Measurements from ENCODE around the gene HES5. TPM values are rescaled to one million over a fixed set of nuclear protein-coding genes. Genes with fewer than 3 reads are reported as not detected.

The HES5 gene
- total and polyA plus RNA-seq, 10 of the 15 experiments (the other 5 are each of a cell fraction or from before 2014, with no cell fraction given) = 0.12 to 0.15 TPM; not detected in 8

DNA sequence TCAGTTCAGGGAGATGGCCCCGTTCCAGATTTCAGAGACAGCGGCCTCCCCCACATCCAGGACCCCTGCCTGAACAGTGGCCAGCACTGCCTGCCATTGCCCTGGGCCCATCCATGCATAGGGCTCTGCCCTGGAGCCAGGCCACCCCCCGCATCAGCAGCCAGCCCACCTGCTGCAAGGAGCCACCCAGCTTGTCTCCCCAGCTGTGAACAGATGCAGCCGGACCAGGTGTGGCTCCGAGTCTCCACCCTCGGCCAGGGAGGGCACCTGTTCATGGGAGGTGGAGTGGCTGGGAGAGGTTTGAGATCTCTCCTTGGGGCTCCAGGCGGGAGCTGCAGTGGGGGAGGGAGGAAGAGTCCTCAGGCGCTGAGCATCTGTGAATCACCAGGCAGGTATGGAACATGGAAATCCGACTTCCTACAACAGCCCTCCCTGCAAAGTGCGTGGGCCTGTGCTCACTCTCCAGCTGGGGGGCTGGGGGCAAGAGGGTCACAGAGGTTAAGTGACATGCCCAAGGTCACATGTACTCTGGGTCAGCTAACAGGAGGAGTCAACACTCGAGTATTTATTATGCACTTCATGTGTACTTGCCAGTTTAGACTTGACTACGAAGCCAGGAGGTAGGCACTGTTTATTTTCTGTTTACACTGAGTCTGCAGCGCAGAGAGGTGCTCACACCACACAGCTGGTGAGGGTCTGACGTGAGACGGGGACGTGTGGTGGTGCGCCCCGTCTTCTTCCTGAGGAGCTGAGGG, 4.8 kb upstream of the HES5 start:
- TF ChIP-seq EGR1 (IDR thresholded peaks at IDR 0.05; ENCODE audit: borderline replicate concordance in 1 of 2, low read depth in 2 of 2, low read length in 2 of 2) = no peak
- TF ChIP-seq ZZZ3 (IDR thresholded peaks at IDR 0.05; ENCODE audit: control insufficient read depth, insufficient read length, low read depth) = no peak
- BruUV-seq (replicated peaks) = no TSS peak
- 17% methylated on average over 16 of the region's 18 CpGs for WGBS (ENCODE audit: insufficient coverage, insufficient replicate concordance, low lambda C conversion rate, missing lambda C conversion rate)
- no peak overlapping the region for H3K27ac ChIP-seq (ENCODE audit: control insufficient read depth, insufficient read depth)
- intact Hi-C loops (cut with micrococcal nuclease; ENCODE audit: unreplicated experiment) (no loop called here), in situ Hi-C loops (cut with MboI) (no loop called here)
- no peaks in the 10 kb centered on the region for H3K79me2 ChIP-seq (ENCODE audit: control insufficient read depth, insufficient read depth, low read length)
- SMC1A ChIA-PET (ENCODE audit: uncharacterized antibody, unreplicated experiment) = no interaction called here
- H3K4me3 ChIP-seq = no peak overlapping the region
- RAD21 ChIA-PET (ENCODE audit: unreplicated experiment) = interaction anchor here (1.1 kb wide), 1 partner anchor 13 kb away, joined by 3 read pairs; no protein-coding TSS in a partner anchor
- H3K36me3 ChIP-seq (ENCODE audit: control insufficient read depth in 2 of 2, insufficient read depth in 2 of 2, low read length in 1 of 2) = no peaks in the 10 kb centered on the region
- CTCF ChIA-PET = no interaction called here
- H3K27me3 ChIP-seq (replicated peaks in 1 of 2; ENCODE audit: control insufficient read depth in 2 of 2, insufficient read depth in 2 of 2, low read length in 1 of 2) = peaks cover 6 to 14% of the 10 kb centered on the region in 2 experiments
- no peak overlapping the region for H3K4me2 ChIP-seq (ENCODE audit: control insufficient read depth, insufficient read depth)
- no peak overlapping the region for H3K9ac ChIP-seq (ENCODE audit: control insufficient read depth, insufficient read depth, low read length)
- POLR2A ChIA-PET = no interaction called here
- ATAC-seq (no peak), FAIRE-seq (no peak), DNase-seq (ENCODE audit: low read depth, low spot score) (no peak)
- no peaks in the 10 kb centered on the region for H3K9me3 ChIP-seq (replicated peaks; ENCODE audit: control insufficient read depth, insufficient read depth, low read length)
- no peaks in the 10 kb centered on the region for H4K20me1 ChIP-seq (ENCODE audit: control insufficient read depth, insufficient read depth)
- no peak overlapping the region for H2AFZ ChIP-seq (ENCODE audit: control insufficient read depth, low read depth, low read length)
- H3K4me1 ChIP-seq (ENCODE audit: control insufficient read depth, insufficient read depth, low read length) = no peaks in the 10 kb centered on the region

DNA sequence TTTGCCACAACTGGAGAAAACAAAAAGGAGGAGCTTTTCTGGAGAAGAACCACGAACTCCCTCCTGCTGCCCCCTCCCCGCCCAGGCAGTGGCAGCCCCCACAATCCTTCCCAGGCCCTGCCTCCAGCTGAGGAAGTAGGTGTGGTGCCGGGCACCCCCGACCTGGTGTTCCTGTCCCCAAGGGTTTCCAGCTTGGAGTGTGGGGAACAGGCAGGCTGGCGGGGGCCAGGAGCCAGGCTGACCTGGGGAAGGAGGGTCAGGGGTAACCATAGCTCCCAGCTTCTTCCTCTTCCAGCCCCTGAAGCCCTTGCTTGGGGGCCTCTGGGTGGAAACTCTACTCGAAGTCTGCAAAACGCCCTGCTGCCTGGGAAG, 4.2 kb upstream of the HES5 start:
- Histone ChIP-seq H3K9me3 (replicated peaks; ENCODE audit: control insufficient read depth, insufficient read depth, low read length) (no peaks in the 10 kb centered on the region), H3K36me3 (ENCODE audit: control insufficient read depth in 2 of 2, insufficient read depth in 2 of 2, low read length in 1 of 2) (no peaks in the 10 kb centered on the region), H3K79me2 (ENCODE audit: control insufficient read depth, insufficient read depth, low read length) (no peaks in the 10 kb centered on the region), H3K9ac (ENCODE audit: control insufficient read depth, insufficient read depth, low read length) (no peak overlapping the region), H3K27me3 (replicated peaks in 1 of 2; ENCODE audit: control insufficient read depth in 2 of 2, insufficient read depth in 2 of 2, low read length in 1 of 2) (peaks cover 6 to 15% of the 10 kb centered on the region in 2 experiments), H2AFZ (ENCODE audit: control insufficient read depth, low read depth, low read length) (no peak overlapping the region), H3K4me3 (no peak overlapping the region), H4K20me1 (ENCODE audit: control insufficient read depth, insufficient read depth) (no peaks in the 10 kb centered on the region), H3K27ac (ENCODE audit: control insufficient read depth, insufficient read depth) (no peak overlapping the region), H3K4me2 (ENCODE audit: control insufficient read depth, insufficient read depth) (no peak overlapping the region), H3K4me1 (ENCODE audit: control insufficient read depth, insufficient read depth, low read length) (no peaks in the 10 kb centered on the region)
- BruUV-seq (replicated peaks) = no TSS peak
- intact Hi-C loops (cut with micrococcal nuclease; ENCODE audit: unreplicated experiment) (no loop called here), in situ Hi-C loops (cut with MboI) (no loop called here)
- POLR2A ChIA-PET = no interaction called here
- DNase-seq (ENCODE audit: low read depth, low spot score) = no peak
- WGBS (ENCODE audit: insufficient coverage, insufficient replicate concordance, low lambda C conversion rate, missing lambda C conversion rate) = 13% methylated on average over 6 of the region's 7 CpGs
- SMC1A ChIA-PET (ENCODE audit: uncharacterized antibody, unreplicated experiment) = no interaction called here
- FAIRE-seq = no peak
- RAD21 ChIA-PET (ENCODE audit: unreplicated experiment) = interaction anchor here (0.9 to 1.1 kb wide), 2 partner anchors 12 to 13 kb away, joined by 3 read pairs; no protein-coding TSS in a partner anchor
- CTCF ChIA-PET = no interaction called here
- no peak for TF ChIP-seq JUNB (IDR thresholded peaks at IDR 0.05)
- no peak for TF ChIP-seq RB1 (IDR thresholded peaks at IDR 0.05; ENCODE audit: borderline replicate concordance)
- TF ChIP-seq, protein P1, sequence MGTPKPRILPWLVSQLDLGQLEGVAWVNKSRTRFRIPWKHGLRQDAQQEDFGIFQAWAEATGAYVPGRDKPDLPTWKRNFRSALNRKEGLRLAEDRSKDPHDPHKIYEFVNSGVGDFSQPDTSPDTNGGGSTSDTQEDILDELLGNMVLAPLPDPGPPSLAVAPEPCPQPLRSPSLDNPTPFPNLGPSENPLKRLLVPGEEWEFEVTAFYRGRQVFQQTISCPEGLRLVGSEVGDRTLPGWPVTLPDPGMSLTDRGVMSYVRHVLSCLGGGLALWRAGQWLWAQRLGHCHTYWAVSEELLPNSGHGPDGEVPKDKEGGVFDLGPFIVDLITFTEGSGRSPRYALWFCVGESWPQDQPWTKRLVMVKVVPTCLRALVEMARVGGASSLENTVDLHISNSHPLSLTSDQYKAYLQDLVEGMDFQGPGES (IDR thresholded peaks at IDR 0.05) = no peak
- no peak for TF ChIP-seq EGR1 (IDR thresholded peaks at IDR 0.05; ENCODE audit: borderline replicate concordance in 1 of 2, low read depth in 2 of 2, low read length in 2 of 2)
- TF ChIP-seq TAF1 (IDR thresholded peaks at IDR 0.05; ENCODE audit: borderline replicate concordance, low read depth, low read length) = no peak
- no peak for TF ChIP-seq LARP7 (IDR thresholded peaks at IDR 0.05)
- no peak for TF ChIP-seq CBX5 (IDR thresholded peaks at IDR 0.05; ENCODE audit: low read depth)
- TF ChIP-seq MTA2 (IDR thresholded peaks at IDR 0.05; ENCODE audit: low read depth) = no peak
- TF ChIP-seq, protein P2, sequence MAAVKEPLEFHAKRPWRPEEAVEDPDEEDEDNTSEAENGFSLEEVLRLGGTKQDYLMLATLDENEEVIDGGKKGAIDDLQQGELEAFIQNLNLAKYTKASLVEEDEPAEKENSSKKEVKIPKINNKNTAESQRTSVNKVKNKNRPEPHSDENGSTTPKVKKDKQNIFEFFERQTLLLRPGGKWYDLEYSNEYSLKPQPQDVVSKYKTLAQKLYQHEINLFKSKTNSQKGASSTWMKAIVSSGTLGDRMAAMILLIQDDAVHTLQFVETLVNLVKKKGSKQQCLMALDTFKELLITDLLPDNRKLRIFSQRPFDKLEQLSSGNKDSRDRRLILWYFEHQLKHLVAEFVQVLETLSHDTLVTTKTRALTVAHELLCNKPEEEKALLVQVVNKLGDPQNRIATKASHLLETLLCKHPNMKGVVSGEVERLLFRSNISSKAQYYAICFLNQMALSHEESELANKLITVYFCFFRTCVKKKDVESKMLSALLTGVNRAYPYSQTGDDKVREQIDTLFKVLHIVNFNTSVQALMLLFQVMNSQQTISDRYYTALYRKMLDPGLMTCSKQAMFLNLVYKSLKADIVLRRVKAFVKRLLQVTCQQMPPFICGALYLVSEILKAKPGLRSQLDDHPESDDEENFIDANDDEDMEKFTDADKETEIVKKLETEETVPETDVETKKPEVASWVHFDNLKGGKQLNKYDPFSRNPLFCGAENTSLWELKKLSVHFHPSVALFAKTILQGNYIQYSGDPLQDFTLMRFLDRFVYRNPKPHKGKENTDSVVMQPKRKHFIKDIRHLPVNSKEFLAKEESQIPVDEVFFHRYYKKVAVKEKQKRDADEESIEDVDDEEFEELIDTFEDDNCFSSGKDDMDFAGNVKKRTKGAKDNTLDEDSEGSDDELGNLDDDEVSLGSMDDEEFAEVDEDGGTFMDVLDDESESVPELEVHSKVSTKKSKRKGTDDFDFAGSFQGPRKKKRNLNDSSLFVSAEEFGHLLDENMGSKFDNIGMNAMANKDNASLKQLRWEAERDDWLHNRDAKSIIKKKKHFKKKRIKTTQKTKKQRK (IDR thresholded peaks at IDR 0.05; ENCODE audit: low read depth, low read length) = no peak
- TF ChIP-seq HCFC1 (IDR thresholded peaks at IDR 0.05; ENCODE audit: low read length) = no peak
- TF ChIP-seq SUZ12 (IDR thresholded peaks at IDR 0.05; ENCODE audit: unreplicated experiment) = no peak
- no peak for ATAC-seq
